AG09319 (cell line): ENCODE measurements around the gene NAGLU.

Source experiments
- DNase-seq: peaks from one replicate; pipeline ENCODE4 v3.0.0-alpha.2; 2010; ENCODE audit warnings: low read depth; ENCODE audit errors: extremely low read depth
- TF ChIP-seq, protein P1 (sequence below): IDR thresholded peaks from 2 replicates; pipeline ENCODE4 v1.5.1; 2011; ENCODE audit warnings: low read depth, mild to moderate bottlenecking, inconsistent platforms, low read length, moderate library complexity

NAGLU gene

DNA sequence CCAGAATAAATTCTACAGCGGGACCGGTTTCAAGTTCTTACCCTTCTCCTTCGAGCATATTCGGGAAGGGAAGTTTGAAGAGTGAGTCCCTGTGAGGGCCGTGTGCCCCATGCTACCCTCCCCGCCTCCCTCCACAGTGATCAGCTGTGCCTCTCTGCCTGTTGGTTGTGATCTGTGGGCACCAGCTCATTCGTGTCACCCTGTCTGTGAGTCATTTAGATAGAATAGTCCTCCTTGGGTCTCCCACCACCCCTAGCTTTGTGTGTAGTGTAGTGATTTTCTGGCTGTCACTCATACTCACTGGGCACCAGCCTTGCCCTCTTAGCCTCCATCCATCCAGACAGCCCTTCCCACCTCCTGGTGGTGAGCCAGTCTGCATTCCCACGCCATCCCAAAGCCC lies 15.0 kb upstream of the NAGLU start:
- TF ChIP-seq, protein P1, sequence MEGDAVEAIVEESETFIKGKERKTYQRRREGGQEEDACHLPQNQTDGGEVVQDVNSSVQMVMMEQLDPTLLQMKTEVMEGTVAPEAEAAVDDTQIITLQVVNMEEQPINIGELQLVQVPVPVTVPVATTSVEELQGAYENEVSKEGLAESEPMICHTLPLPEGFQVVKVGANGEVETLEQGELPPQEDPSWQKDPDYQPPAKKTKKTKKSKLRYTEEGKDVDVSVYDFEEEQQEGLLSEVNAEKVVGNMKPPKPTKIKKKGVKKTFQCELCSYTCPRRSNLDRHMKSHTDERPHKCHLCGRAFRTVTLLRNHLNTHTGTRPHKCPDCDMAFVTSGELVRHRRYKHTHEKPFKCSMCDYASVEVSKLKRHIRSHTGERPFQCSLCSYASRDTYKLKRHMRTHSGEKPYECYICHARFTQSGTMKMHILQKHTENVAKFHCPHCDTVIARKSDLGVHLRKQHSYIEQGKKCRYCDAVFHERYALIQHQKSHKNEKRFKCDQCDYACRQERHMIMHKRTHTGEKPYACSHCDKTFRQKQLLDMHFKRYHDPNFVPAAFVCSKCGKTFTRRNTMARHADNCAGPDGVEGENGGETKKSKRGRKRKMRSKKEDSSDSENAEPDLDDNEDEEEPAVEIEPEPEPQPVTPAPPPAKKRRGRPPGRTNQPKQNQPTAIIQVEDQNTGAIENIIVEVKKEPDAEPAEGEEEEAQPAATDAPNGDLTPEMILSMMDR: no peak
- no peak for DNase-seq

DNA sequence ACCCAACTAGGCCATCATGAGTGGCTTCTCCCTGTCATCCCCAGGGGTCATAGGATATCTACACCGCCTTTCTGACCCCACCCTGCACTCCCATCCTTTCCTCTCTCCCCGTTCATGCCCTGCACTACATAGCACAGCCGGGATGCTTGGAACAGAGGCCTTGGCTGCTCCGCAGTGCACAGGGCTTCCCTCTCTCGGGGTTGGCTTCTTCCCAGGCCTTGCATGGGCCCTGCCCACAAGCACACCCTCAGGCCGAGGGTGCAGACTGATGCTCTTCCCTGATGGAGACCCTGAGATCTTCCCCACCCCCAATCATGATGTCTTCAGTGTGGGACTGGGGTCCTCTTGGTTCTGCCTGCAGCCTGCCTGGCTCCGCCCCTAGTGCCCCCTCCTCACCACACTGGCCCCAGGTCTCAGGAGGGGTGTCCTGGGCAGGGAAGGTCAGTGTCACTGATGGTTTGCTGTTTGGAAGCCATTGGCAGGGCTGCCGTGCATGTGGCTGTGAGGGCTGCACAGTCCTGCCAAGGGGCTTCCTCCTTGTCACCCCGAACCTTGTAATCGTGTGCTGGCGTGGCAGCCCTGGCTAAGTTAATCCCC lies 14.3 kb upstream of the NAGLU start:
- no peak for DNase-seq
- TF ChIP-seq, protein P1: no peak

DNA sequence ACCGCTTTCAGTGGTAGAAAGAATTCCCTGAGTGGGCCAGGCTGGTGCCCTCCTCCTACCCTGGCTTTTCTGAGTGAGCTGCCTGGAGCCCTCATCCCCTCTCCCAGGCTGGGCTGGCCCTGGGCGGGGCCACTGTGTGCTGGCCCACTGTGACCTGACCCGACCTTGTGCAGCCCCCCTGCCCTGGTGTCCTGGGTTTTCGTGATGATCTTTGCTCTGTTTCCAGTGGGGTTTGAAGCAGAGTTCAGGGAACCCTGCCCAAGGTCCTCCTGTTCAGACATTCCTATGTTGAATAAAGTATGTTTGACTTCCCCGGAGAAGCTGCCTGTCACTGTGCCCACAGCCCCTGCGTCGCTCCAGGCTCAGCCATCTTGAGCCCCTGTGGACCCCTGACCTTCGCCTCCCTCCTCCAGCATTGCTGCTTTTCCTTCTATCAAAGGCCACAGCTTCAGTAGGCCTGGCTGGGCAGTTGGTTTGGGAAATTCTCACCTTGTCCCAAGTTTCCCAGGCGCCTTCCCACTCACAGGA lies 13.7 kb upstream of the NAGLU start:
- no peak for DNase-seq
- TF ChIP-seq, protein P1: no peak

DNA sequence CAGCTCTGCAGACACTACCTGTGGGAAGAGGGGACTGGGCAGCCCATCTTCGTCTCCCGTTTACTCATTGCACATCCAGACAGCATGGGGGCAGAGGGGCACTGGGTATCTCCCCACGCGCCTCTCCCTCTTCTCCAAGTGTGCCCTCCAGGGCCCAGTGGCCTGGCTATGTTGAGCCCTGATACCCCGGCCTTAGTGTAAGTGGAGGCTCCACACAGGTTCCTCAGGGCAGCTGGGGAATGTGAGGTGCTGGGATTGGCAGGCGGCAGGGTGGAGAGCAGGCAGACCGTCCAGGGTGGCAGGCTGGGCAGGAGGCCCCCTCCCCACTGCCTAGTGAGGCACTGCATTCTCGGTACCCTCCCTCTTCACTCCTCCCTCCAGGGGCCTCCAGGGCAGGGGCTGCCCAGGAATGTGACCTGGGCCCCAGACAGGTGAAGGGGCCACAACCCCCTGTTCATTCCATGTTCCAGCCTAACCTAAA lies 13.2 kb upstream of the NAGLU start:
- DNase-seq: no peak
- TF ChIP-seq, protein P1: no peak

DNA sequence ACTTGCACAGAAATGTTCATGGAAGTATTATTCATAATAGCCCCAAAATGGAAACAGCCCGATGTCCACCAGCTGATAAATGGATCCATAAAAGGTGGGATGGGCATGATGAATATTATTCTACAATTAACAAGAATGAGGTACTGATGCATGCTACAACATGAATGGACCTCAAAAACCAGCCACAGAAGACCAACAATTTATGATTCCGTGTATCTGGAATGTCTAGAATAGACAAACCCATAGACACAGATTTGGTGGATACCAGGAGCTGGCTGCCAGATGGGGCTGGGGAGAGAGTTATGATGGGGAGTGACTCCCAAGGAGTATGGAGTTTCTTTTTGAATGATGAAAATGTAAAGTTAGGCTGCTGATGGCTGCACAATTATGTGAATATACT lies 10.8 kb upstream of the NAGLU start:
- DNase-seq: no peak
- TF ChIP-seq, protein P1: no peak

DNA sequence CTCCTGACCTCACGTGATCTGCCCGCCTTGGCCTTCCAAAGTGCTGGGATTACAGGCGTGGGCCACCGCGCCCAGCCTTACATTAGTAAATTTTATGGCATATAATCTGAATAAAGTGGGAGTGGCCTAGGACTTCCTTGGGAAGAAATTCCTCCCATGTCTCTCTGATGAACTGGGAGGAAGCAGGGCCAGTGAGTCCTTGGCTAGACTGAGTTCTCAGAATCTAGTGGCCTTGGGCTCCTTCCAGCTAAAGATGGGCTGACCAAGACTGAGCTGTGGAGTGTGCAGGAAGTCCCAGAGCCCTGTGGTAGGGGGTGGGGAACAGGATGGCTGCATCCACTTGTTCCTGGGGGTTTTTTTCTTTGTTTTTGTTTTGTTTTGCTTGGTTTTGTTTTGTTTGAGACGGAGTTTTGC lies 10.0 kb upstream of the NAGLU start:
- DNase-seq: no peak
- TF ChIP-seq, protein P1: no peak

DNA sequence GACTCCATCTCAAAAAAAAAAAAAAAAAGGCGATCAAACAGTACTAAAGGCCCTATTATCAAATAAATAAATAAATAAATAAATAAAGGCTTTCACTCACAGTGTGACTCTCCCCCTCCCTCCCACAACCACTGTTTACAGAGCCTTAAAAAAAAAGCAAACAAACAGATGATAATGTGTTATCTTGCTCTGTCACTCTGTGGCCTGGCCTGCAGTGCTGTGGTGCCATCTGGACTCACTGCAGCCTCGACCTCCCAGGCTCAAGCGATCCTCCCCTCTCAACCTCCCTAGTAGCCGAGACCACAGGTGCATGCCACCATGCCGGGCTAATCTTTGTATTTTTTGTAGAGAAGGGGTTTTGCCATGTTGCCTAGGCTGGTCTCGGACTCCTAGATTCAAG lies 8.1 kb upstream of the NAGLU start:
- no peak for DNase-seq
- TF ChIP-seq, protein P1: no peak
